Spleen (tissue), 7 donors: ENCODE measurements around the gene PFDN6.

Source experiments
- POLR2A ChIP-seq, 3 donors: fragments of 450-650 bp; IDR thresholded peaks; one replicate each; pipeline ENCODE4 v1.5.1; 2017; ENCODE audit warnings: antibody characterized with exemption in 3 of 3, mild to moderate bottlenecking in 1 of 3
- POLR2AphosphoS5 ChIP-seq, 3 donors: sonication (generic); formaldehyde crosslinking; IDR thresholded peaks; one replicate each; pipeline ENCODE4 v1.5.1; 2017; ENCODE audit warnings: antibody characterized with exemption in 3 of 3
- TF ChIP-seq, protein P1 (sequence below), 11 experiments: fragments of 200-600 bp in 7 of 11; fragments of 450-650 bp in 4 of 11; sonication (generic) in 4 of 11; IDR thresholded peaks in 8 of 11; conservative IDR thresholded peaks in 3 of 11; 1 replicate in 7 of 11; 2 replicates in 4 of 11; pipeline versions ENCODE4 v1.4.0 to v1.8.0; 2016 to 2021; ENCODE audit warnings: antibody characterized with exemption in 11 of 11, inconsistent platforms in 4 of 11, mild to moderate bottlenecking in 1 of 11
- donor health status: DM: no; HTN: no; CAD: no; lungs with moderate emphysema.
- donor health status: DM: no; HTN: no; CAD: no.
- donor health status: DM: no; HTN: no; CAD: no.

DNA sequence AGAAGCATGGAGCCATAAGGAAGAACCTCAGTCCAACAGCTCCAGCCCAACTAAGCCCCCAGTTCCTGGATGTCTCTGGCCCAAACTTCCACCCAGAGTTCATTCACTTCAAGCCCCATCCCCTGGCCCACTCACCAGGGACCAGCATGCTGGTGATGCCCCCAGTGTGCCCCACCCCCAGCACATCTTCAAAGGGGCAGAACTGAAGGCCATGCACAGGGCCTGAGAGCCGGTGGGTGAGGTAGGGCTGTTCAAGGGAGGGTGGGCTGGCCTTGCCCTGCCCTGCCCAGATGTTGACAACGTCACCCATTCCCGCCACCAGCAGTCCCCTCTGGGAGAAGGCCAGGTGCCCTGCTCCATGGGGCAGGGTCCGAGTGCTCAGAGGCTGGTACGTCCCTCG, 8.9 kb upstream of the PFDN6 start:
- TF ChIP-seq, protein P1, sequence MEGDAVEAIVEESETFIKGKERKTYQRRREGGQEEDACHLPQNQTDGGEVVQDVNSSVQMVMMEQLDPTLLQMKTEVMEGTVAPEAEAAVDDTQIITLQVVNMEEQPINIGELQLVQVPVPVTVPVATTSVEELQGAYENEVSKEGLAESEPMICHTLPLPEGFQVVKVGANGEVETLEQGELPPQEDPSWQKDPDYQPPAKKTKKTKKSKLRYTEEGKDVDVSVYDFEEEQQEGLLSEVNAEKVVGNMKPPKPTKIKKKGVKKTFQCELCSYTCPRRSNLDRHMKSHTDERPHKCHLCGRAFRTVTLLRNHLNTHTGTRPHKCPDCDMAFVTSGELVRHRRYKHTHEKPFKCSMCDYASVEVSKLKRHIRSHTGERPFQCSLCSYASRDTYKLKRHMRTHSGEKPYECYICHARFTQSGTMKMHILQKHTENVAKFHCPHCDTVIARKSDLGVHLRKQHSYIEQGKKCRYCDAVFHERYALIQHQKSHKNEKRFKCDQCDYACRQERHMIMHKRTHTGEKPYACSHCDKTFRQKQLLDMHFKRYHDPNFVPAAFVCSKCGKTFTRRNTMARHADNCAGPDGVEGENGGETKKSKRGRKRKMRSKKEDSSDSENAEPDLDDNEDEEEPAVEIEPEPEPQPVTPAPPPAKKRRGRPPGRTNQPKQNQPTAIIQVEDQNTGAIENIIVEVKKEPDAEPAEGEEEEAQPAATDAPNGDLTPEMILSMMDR (IDR thresholded peaks at IDR 0.05 in 8 of 11, conservative IDR thresholded peaks at IDR 0.05 in 3 of 11) = no peak
- no peak for TF ChIP-seq POLR2A (IDR thresholded peaks at IDR 0.05)
- peak in 2 of 3 donors; percentile 28 to 74 for TF ChIP-seq POLR2AphosphoS5 (IDR thresholded peaks at IDR 0.05)
